Bronchial epithelial cell (primary cell): ENCODE results near the gene ADGRG7. TPM values are rescaled to one million over a fixed set of nuclear protein-coding genes. Genes with fewer than 3 reads are reported as not detected.

Experiments used
- DNase-seq: peaks from one replicate; pipeline ENCODE4 v3.0.0-alpha.2; 2010; ENCODE audit warnings: low read depth
- FAIRE-seq: peaks from 2 replicates; lab custom pipeline; 2011; peaks lifted over from hg19 to GRCh38; lab: Jason Lieb, UNC
- H3K27me3 ChIP-seq: 2 replicates; pipeline ENCODE4 v1.5.1; 2011; ENCODE audit warnings: low read length; ENCODE audit not compliant: control insufficient read depth, insufficient read depth
- H3K36me3 ChIP-seq: 2 replicates; pipeline ENCODE4 v1.5.1; 2011; ENCODE audit warnings: low read length; ENCODE audit not compliant: control insufficient read depth, insufficient read depth
- H3K4me3 ChIP-seq: 2 replicates; pipeline ENCODE4 v1.5.1; 2011; ENCODE audit warnings: mild to moderate bottlenecking, low read depth, low read length, control low read depth
- CTCF ChIP-seq: IDR thresholded peaks from 2 replicates; pipeline ENCODE4 v1.5.1; 2011; ENCODE audit warnings: mild to moderate bottlenecking, moderate library complexity, low read length, control low read depth, inconsistent platforms; ENCODE audit not compliant: insufficient read depth, severe bottlenecking
- total RNA-seq: library from RNA; depleted of rRNA; stranded (reverse); fragments of >200 nt; gene quantifications from 2 replicates; pipeline ENCODE4 v1.2.1, GENCODE V29; 2014

ADGRG7 gene
- total RNA-seq: under 0.01 TPM in 1 of 2 replicates, not detected in the other

- Histone ChIP-seq H3K36me3 (no peaks in the 10 kb centered on the region), H3K27me3 (no peaks in the 10 kb centered on the region), H3K4me3 (no peak within 1 kb of the TSS)
- no peak for FAIRE-seq
- no peak for TF ChIP-seq CTCF
- DNase-seq: no peak
Measured at GRCh38 chr3:100609305-100609704, at the start of gene ADGRG7. ADGRG7 (plus strand) TSS chr3:100609601; CDS start chr3:100609857, 256 bp downstream.

GRCh38 chr3:100560426-100560825 lies 49.0 kb upstream of the ADGRG7 start:
- H3K4me3 ChIP-seq: no peak overlapping the region
- no peak for DNase-seq
- TF ChIP-seq CTCF: no peak
- FAIRE-seq: no peak
- no peaks in the 10 kb centered on the region for H3K27me3 ChIP-seq
- no peaks in the 10 kb centered on the region for H3K36me3 ChIP-seq

GRCh38 chr3:100561459-100562158 lies 47.8 kb upstream of the ADGRG7 start:
- Histone ChIP-seq H3K4me3 (no peak overlapping the region), H3K27me3 (no peaks in the 10 kb centered on the region), H3K36me3 (no peaks in the 10 kb centered on the region)
- DNase-seq (peak; percentile 96), FAIRE-seq (no peak)
- no peak for TF ChIP-seq CTCF

- TF ChIP-seq CTCF: no peak
- DNase-seq: peak; percentile 77
- H3K4me3 ChIP-seq: no peak overlapping the region
- no peak for FAIRE-seq
- no peaks in the 10 kb centered on the region for H3K36me3 ChIP-seq
- no peaks in the 10 kb centered on the region for H3K27me3 ChIP-seq
Measured at GRCh38 chr3:100562224-100562857, 47.1 kb upstream of the ADGRG7 start.

- Histone ChIP-seq H3K27me3 (no peaks in the 10 kb centered on the region), H3K36me3 (no peaks in the 10 kb centered on the region), H3K4me3 (no peak overlapping the region)
- FAIRE-seq (peak; percentile 85), DNase-seq (no peak)
- TF ChIP-seq CTCF: no peak
Measured at GRCh38 chr3:100563228-100563627, 46.2 kb upstream of the ADGRG7 start.
